Natural killer cell (primary cell): Measurements from ENCODE around the gene OAT. TPM values are rescaled to one million over a fixed set of nuclear protein-coding genes. Genes with fewer than 3 reads are reported as not detected.

Experiments
- ATAC-seq, 3 donors: fragments of 150-1000 bp in 2 of 3; fragments of 200-7000 bp in 1 of 3; cut with Tn5 transposase; 1 replicate in 1 of 3; 2 replicates in 2 of 3; pipeline ENCODE4 v1.10.0; 2021; ENCODE audit warnings: mild to moderate bottlenecking in 2 of 3, moderate library complexity in 2 of 3
- DNase-seq, 2 donors: peaks; one replicate each; pipeline versions ENCODE4 v3.0.0 to v3.0.0-alpha.2; 2013 to 2021; ENCODE audit warnings: mixed read lengths in 1 of 2
- H3K27ac ChIP-seq: one replicate; pipeline ENCODE4 v1.5.1; 2013; ENCODE audit warnings: mild to moderate bottlenecking, low read length
- H3K27me3 ChIP-seq: one replicate; pipeline ENCODE4 v1.6.1; 2013; ENCODE audit warnings: low read length; ENCODE audit not compliant: control insufficient read depth, insufficient read depth
- H3K36me3 ChIP-seq: one replicate; pipeline ENCODE4 v1.6.1; 2013; ENCODE audit warnings: low read length; ENCODE audit not compliant: control insufficient read depth, insufficient read depth
- H3K4me1 ChIP-seq: one replicate; pipeline ENCODE4 v1.6.1; 2013; ENCODE audit warnings: low read length; ENCODE audit not compliant: control insufficient read depth, insufficient read depth
- H3K4me3 ChIP-seq: one replicate; pipeline ENCODE4 v1.5.1; 2013; ENCODE audit warnings: low read length
- H3K9me3 ChIP-seq: one replicate; pipeline ENCODE4 v1.6.1; 2013; ENCODE audit warnings: low read length; ENCODE audit not compliant: control insufficient read depth, insufficient read depth
- H3K27ac Mint-ChIP-seq, 2 donors: one replicate each; pipeline ENCODE4 v1.8.0; 2022; ENCODE audit warnings: mild to moderate bottlenecking in 2 of 2, mixed read lengths in 2 of 2, moderate library complexity in 1 of 2
- H3K27me3 Mint-ChIP-seq, 2 donors: one replicate each; pipeline ENCODE4 v1.8.0; 2022; ENCODE audit warnings: low read depth in 2 of 2, mixed read lengths in 2 of 2
- H3K36me3 Mint-ChIP-seq: one replicate; pipeline ENCODE4 v1.8.0; 2022; ENCODE audit warnings: mixed read lengths
- H3K4me1 Mint-ChIP-seq, 2 donors: one replicate each; pipeline ENCODE4 v1.8.0; 2022; ENCODE audit warnings: mixed read lengths in 2 of 2
- H3K4me3 Mint-ChIP-seq: one replicate; pipeline ENCODE4 v1.8.0; 2022; ENCODE audit warnings: mild to moderate bottlenecking, moderate library complexity, mixed read lengths
- H3K9me3 Mint-ChIP-seq, 2 donors: one replicate each; pipeline ENCODE4 v1.8.0; 2022; ENCODE audit warnings: mixed read lengths in 2 of 2
- WGBS: methylation state at CpG from one replicate; pipeline ENCODE4 v1.1.7; 2013; ENCODE audit warnings: missing lambda C conversion rate; ENCODE audit not compliant: insufficient coverage; 5-methylcytosine and 5-hydroxymethylcytosine counted together
- intact Hi-C: fragments of 100-400 bp; cut with micrococcal nuclease; formaldehyde crosslinking; loops from one replicate; pipeline ENCODE4 v1.14.2; 2022
- total RNA-seq, 4 donors: library from RNA; stranded (reverse); fragments of 120-200 nt in 1 of 4; gene quantifications; one replicate each; pipeline versions ENCODE4 v1.2.3 to v1.2.4, GENCODE V29; 2013 to 2022
- TF ChIP-seq, protein P1 (sequence below): fragments of 200-600 bp; IDR thresholded peaks from one replicate; pipeline ENCODE4 v1.8.0; 2022; ENCODE audit warnings: antibody characterized with exemption

OAT gene
- total RNA-seq, 3 donors from 2014 or later (not counting 1 experiment from before 2014, with no cell fraction given): 35.8 to 60.9 (median 48.4) TPM

DNA sequence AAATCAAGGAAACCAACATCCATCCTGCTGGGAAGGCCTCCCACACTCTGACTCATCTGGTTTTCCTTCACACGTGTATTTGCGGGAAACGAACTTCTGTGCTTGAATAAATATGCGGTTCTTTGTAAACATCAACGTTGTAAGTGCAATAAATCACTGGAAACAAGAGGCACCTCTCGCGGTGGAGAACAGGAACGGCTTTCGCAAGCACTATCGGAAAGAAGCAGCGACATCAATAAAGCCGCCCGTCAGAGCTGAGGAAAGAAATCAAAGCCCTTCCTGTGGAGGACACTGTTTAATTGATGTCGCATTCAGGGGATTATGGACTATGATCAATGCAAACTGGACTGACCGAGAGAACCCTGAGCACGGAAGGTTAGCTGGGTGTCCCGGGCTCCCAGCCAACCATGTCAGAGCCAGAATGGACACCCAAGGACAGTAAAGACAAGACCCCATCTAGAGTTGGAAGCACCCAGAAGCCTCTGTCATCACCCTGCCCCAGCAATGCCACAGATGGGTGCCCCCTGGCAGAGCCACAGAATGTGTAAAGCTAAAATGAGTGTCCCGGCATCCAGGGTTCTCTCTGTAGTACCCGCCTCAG is 37.6 kb downstream of the OAT start:
- no peaks in the 10 kb centered on the region for H3K36me3 Mint-ChIP-seq
- intact Hi-C loops: no loop called here
- TF ChIP-seq, protein P1, sequence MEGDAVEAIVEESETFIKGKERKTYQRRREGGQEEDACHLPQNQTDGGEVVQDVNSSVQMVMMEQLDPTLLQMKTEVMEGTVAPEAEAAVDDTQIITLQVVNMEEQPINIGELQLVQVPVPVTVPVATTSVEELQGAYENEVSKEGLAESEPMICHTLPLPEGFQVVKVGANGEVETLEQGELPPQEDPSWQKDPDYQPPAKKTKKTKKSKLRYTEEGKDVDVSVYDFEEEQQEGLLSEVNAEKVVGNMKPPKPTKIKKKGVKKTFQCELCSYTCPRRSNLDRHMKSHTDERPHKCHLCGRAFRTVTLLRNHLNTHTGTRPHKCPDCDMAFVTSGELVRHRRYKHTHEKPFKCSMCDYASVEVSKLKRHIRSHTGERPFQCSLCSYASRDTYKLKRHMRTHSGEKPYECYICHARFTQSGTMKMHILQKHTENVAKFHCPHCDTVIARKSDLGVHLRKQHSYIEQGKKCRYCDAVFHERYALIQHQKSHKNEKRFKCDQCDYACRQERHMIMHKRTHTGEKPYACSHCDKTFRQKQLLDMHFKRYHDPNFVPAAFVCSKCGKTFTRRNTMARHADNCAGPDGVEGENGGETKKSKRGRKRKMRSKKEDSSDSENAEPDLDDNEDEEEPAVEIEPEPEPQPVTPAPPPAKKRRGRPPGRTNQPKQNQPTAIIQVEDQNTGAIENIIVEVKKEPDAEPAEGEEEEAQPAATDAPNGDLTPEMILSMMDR: no peak
- Histone ChIP-seq H3K36me3 (no peaks in the 10 kb centered on the region), H3K27ac (no peak overlapping the region), H3K4me3 (no peak overlapping the region), H3K27me3 (peaks cover 11% of the 10 kb centered on the region), H3K9me3 (no peaks in the 10 kb centered on the region), H3K4me1 (no peaks in the 10 kb centered on the region)
- no peak overlapping the region for H3K4me3 Mint-ChIP-seq
- DNase-seq (no peak), ATAC-seq (no peak)
- no peaks in the 10 kb centered on the region for H3K9me3 Mint-ChIP-seq
- peaks cover 44 to 51% of the 10 kb centered on the region in 2 donors for H3K27me3 Mint-ChIP-seq
- WGBS: 26% methylated on average over 19 of the region's 19 CpGs
- no peak overlapping the region for H3K27ac Mint-ChIP-seq
- H3K4me1 Mint-ChIP-seq: peaks cover 0 to 5% of the 10 kb centered on the region in 2 donors

DNA sequence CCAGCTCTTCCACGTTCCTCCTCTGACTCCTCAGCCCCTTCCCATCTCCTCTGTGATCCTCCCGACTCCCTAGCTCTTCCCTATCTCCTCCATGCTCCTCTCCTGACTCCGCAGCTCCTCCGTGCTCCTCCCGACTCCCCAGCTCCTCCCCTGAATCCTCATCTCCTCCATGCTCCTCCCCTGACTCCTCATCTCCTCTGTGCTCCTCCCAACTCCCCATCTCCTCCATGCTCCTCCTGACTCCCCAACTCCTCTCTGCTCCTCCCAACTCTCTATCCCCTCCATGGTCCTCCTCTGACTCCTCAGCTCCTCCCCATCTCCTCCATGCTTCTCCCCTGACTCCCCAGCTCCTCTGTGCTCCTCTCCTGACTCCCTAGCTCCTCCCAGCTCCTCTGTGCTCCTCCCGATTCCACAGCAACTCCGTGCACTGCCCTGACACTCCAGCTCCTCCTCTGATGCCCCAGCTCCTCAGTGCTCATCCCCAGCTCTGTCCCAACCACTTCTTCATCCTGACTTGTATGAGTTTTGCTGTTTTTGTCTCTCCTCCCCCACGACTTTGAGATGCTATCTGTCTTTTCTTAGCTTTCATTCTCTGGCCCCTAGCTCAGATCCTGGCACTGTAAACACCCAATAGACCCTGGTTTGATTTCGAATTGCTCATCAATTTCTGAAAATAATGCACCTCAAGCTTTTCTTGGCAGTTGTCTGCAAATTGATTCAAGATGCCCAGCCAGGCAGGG is 38.3 kb downstream of the OAT start:
- H3K27me3 Mint-ChIP-seq: peaks cover 44 to 51% of the 10 kb centered on the region in 2 donors

DNA sequence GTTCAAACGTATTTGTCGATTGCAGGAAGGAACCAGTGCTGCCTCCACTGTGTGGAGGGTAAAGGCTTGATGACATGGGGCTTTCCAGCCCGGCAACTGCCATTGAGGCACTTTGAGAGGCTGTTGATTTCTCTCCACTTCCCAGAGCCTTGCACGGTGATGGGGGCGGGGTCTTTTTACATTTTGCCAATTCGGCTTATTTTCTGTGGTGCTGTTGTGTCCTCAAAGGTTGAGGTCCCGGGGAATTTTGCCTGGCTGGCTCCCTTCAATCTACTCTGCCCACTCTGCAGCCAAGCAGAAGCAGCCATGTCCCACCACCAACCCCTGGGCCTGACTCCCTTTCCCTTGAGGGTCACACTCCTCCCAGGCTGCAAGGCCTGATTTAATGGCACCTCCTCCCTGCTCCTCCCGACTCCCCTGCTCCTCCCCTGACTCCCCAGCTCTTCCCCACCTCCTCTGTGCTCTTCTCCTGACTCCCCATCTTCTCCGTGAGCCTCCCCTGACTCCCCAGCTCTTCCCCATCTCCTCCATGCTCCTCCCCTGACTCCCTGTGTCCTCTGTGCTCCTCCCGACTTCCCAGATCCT is 39.0 kb downstream of the OAT start:
- H3K27ac ChIP-seq: no peak overlapping the region
- H3K4me3 ChIP-seq: no peak overlapping the region
- Mint-ChIP-seq H3K9me3 (no peaks in the 10 kb centered on the region), H3K27ac (no peak overlapping the region), H3K27me3 (peaks cover 39 to 45% of the 10 kb centered on the region in 2 donors), H3K36me3 (no peaks in the 10 kb centered on the region), H3K4me1 (peaks cover 0 to 5% of the 10 kb centered on the region in 2 donors), H3K4me3 (no peak overlapping the region)
- intact Hi-C loops: no loop called here
- 85% methylated on average over 10 of the region's 10 CpGs for WGBS
- H3K36me3 ChIP-seq: no peaks in the 10 kb centered on the region
- peaks cover 11% of the 10 kb centered on the region for H3K27me3 ChIP-seq
- DNase-seq: no peak
- ATAC-seq: no peak
- no peaks in the 10 kb centered on the region for H3K4me1 ChIP-seq
- TF ChIP-seq, protein P1: no peak
- no peaks in the 10 kb centered on the region for H3K9me3 ChIP-seq

More for the DNA sequence above, 38.3 kb downstream of the OAT start:
- no peak overlapping the region for H3K27ac ChIP-seq
- intact Hi-C loops: no loop called here
- no peak for ATAC-seq
- H3K36me3 Mint-ChIP-seq: no peaks in the 10 kb centered on the region
- peaks cover 11% of the 10 kb centered on the region for H3K27me3 ChIP-seq
- DNase-seq: no peak
- no peaks in the 10 kb centered on the region for H3K9me3 ChIP-seq
- H3K36me3 ChIP-seq: no peaks in the 10 kb centered on the region
- no peaks in the 10 kb centered on the region for H3K9me3 Mint-ChIP-seq
- no peak overlapping the region for H3K27ac Mint-ChIP-seq
- H3K4me3 Mint-ChIP-seq: no peak overlapping the region
- TF ChIP-seq, protein P1: no peak
- peaks cover 0 to 5% of the 10 kb centered on the region in 2 donors for H3K4me1 Mint-ChIP-seq
- no peak overlapping the region for H3K4me3 ChIP-seq
- no peaks in the 10 kb centered on the region for H3K4me1 ChIP-seq
- WGBS: 69% methylated on average over 9 of the region's 9 CpGs
